DMS53 treated with DMSO at 0.1 percent for 48 hours (cell line): ENCODE results near the gene TCF25.

Experiments
- DNase-seq: peaks from one replicate; lab custom pipeline; 2025; ENCODE audit not compliant: unreplicated experiment; lab: John Stamatoyannopoulos, UW

Gene TCF25

DNA sequence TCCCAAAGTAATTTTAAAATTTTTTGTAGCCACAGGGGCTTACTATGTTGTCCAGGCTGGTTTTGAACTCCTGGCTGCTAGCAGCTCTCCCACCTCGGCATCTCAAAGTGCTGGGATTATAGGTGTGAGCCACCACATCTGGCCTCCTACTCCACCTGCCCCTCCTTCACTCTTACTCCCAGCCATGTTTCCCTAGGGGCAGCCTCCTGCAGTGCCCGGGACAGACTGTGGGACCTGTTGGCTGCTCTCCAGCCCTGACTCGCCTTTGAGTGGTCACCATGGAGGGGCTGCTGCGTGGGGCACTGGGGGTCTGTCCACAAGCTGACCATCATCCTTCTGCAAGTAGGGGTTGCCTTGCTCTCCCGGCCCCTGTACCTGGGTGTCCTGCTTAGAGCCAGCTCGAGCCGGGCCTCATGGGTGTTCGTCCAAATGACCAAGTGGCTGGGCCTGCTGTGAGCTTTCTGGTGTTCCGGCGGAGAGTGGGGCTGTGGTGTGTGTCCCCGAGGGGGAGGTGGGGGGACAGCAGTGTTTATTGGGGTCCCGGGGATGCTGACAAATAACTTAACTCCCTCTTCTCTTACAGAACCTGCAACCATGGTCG lies 28.6 kb upstream of the TCF25 start:
- no peak for DNase-seq

GRCh38 chr16:89845417-89845816 lies 28.0 kb upstream of the TCF25 start:
- no peak for DNase-seq

DNA sequence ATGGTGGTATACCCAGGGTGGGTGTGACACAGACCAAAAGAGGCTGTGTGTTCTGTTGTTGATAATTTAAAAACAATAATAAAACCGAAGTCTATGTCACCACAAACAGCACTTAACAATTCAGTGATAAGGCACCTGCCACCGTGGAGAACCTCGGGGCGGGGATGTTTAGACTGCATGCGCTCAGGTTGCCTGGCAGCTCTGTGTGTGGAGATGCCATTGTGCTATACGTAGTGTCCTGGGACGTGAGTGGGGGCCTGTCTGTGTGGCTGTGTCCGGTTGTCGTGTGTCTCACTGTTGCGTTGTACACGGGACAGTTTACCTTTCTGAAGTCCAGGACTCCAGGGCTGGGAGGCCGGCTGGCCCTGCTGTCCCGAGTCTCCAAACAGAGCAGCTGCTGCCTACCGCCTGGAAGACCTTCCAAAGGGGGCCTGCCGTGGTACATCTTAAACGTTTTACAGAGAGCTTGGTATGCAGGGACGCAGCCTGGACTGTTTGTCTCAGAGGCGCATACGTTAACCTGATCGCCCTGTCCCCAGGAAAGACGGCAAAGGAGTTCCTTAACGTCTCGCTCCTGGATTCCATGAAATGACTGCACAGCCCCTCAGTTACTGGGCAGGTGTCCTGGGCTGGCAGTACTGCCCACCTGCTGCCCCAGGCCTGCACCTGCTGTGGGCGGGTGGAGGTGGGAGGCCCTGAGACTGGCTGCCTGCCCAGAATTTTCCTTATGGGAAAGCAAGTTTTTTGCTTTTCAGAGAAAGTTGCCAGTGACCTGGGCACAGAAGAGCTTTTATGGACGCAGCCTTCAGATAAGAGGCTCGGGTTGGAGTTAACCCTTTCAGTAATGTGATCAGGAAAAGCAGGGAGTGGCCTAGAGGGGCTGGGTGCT lies 26.1 kb upstream of the TCF25 start:
- DNase-seq = peak; percentile 63

- peak; percentile 36 for DNase-seq
These were observed 25.5 kb upstream of the TCF25 start for GRCh38 chr16:89847940-89848297.

GRCh38 chr16:89848974-89849373 lies 24.4 kb upstream of the TCF25 start:
- no peak for DNase-seq

- no peak for DNase-seq
These were observed 19.9 kb upstream of the TCF25 start for GRCh38 chr16:89853306-89853993.

- DNase-seq = no peak
These were observed 18.0 kb upstream of the TCF25 start for GRCh38 chr16:89855301-89855945.

DNA sequence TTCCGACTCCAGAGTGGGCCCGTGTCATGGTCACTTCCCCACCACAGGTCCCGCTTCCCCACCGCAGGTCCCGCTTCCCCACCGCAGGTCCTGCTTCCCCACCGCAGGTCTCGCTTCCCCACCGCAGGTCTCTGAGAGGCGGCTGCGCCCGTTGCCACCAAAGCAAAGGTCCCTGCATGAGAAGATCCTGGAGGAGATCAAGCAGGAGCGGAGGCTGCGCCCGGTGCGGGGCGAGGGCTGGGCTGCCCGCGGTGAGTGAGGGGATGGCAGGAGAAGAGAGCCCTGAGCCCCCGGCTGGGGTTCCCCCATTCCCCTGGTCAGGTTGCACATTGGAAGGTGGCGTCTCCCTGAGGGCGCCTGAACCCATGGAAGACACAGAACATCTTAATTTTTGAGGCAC lies 17.4 kb upstream of the TCF25 start:
- DNase-seq = no peak

- DNase-seq = no peak
These were observed 14.3 kb upstream of the TCF25 start for GRCh38 chr16:89858973-89859614.

DNA sequence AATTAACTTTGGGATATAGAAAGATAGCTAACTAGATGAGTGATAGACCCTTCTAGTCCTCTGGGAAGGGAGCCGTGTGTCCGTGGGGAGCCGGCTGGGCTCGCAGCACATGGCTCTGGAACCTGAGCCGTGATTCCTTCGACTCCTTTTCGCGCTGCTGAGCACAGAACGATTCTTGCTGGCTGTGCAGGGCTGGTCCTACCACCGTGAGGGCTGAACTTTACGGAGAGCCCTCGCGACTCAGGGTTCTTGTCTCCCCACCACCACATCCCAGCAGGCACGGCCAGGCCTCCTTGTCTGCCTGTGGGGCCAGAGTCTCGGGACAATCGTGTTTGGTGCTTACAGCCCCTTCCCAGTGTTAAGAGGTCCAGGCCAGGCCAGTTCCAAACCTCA lies 13.8 kb upstream of the TCF25 start:
- no peak for DNase-seq

DNA sequence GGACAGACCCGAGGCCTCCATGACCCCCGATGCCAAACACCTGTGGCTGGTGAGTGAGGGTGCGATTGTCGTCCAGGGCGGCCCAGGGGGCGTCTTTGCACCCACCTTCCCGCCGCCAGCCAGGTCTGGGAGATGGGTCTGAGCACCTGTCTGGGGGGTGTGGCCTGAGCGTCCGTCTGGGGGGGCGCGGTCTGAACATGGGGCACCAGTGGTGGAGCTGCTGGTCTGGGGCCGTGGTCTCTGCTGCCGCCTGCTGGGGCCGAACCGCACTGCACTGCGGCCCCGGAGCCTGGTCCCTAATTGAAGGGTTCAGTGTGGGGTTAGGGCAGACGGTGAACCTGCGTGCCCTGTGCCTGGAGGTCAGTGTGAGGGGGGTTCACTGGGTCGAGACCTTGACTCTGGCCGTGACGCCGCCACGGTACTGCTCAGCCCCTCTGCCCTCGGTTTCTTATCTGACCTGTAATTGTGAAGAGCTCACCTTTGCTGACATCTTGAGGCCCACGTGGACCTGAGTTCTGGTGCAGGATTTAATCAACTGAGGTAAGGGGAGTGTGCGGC lies 12.6 kb upstream of the TCF25 start:
- DNase-seq = peak; percentile 17

- DNase-seq = no peak
These were observed 11.7 kb upstream of the TCF25 start for GRCh38 chr16:89861648-89862047.

DNA sequence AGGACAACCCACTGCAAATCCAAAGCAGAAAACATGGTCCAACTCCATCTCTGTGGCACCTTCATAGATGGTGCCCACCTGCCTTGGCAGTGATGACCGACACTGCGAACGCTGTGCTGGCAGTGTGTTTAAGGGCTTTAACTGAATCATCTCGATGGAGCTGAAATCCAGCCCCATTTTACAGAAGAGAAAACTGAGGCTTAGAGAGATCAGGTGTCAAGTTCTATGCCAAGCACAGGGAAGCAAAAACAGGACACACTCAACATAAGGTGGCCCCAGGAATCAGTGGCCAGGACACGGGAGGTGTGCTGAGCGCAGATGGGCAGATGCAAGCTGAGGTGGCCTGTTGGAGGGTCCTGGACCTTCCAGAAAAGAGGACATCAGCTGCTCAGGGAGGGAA lies 10.7 kb upstream of the TCF25 start:
- DNase-seq = no peak

DNA sequence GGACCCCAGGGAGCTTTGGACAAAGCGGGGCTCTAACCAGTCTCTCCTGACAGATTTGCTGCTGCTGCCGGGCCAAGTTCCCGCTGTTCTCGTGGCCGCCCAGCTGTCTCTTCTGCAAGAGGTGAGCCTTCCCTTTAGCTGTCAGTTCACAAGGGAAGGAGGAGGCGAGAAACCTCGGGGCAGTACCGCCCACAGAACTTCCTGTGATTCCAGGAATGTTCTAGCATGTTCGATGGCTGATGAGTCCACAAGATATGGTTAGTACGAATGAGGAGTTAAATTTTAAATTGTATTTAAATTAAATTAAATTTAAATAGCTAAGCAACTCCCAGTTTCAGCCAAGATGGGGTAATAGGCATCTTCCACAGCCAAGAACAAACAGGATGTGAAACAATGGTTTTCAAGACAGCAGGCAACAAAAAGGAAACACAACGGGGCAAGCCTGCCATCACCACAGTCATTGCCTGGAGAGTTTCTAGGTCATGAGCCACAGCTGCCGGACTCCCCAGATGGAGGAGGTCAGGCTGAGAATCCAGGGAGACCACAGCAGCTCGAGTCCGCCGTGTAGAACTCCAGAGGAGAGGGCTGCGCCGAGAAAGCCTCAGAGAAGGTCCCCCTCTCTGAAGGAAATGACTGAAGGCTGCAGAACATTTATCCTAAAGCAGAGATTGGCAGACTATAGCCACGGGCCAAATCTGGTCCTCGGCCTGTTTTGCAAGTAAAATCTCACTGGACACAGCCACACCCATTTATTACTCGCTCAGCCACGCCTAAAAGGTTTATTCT lies 9.5 kb upstream of the TCF25 start:
- DNase-seq = no peak

- DNase-seq = no peak
These were observed 8.9 kb upstream of the TCF25 start for GRCh38 chr16:89864527-89864820.

DNA sequence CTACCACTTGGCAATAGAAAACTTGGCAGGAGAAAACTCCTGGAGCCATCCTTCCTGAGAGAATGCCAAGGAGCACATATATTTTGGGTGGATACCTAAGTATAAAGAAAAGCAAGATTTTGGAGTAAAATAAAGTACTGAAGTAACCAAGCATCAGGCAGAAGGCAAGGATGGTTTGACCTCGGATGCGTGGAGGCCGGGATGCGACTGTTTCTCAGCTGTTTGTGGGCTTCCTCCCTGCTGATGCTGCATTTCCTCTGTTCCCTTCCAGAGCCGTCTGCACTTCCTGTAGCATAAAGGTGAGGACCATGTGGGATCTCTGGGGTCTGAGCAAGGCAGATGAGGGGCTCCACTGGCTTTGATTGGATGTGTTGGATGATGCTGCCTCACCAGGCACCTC lies 5.5 kb upstream of the TCF25 start:
- DNase-seq = no peak

DNA sequence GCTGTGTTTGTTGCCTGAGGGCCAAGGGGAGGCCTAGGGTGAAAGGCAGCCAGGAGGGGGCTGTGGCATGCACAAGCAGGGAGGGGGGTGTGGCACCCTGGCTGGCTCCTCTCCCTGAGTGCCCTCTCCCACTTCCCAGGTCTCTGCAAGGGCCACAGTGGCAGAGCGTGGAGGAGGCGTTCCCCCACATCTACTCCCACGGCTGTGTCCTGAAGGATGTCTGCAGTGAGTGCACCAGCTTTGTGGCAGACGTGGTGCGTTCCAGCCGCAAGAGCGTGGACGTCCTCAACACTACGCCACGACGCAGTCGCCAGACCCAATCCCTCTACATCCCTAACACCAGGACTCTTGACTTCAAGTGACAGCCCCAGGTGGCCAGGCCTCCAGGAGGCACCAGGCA lies 3.5 kb upstream of the TCF25 start:
- no peak for DNase-seq

DNA sequence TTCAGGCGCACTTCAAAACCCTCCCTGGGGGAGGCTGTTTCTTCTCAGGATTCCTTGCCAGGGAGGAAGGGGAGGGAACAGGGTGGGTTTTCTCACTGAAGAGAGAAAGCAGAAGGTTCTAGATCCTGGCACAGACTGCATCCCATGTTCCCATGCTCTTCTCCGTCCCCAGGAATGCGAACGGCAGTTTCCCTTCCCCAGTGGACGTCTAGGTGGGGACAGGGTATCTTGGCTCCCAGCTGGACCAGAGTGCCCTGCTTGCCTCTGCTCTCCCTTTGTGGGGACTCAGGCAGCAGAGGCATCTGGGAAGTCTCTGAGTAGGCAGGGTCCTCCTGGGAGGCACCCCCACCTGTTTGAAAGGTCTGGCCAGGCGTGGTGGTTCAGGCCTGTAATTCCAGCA lies 3.0 kb upstream of the TCF25 start:
- DNase-seq = no peak

GRCh38 chr16:89871895-89872294 lies 1.5 kb upstream of the TCF25 start:
- DNase-seq = no peak

DNA sequence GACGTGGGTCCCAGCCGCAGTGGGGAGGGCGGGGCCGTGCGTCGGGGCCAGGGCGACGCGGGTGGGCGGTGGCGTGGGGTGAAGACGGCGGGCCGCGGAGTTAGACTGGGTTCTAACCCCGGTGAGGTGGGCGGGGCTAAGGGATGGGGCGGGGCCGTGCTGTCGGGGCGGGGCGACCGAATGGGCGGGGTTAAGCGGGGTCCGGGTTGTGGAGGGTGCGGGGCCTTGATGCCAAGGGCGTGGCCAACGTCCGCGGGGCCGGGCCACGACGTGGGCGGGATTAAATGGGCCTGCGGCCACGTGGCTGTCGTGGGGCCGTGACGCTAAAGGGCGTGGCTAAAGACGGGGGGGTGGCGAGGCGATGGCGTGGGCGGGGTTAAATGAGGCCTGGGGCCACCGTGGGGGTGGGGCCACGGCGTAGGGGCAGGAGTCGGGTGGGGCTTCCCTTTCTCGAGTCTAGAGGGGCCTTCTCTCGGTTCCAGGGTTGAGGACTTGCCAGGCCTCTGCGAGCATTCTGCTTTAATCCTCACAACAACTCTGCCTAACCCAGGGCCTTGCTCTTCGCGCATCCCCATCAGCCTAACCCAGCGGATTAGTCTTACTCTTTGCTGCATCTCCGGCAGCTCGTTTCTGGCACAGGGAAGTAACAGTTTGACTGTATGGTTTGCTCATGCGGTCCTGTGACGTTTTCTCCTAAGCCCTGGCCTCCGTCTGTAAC lies 739 bp downstream of the TCF25 start:
- DNase-seq = peak; percentile 35
